KMS-11 (cell line): ENCODE results near the gene ZNF367.

Experiments
- H2AFZ ChIP-seq: fragments of 200-600 bp; sonication (generic); 2 replicates; pipeline ENCODE4 v1.6.1; 2016; ENCODE audit warnings: antibody characterized with exemption, mixed run types, low read depth
- H3K27ac ChIP-seq: fragments of 200-600 bp; sonication (generic); 2 replicates; pipeline ENCODE4 v1.6.1; 2016; ENCODE audit warnings: mild to moderate bottlenecking, mixed run types
- H3K27me3 ChIP-seq: fragments of 200-600 bp; sonication (generic); 2 replicates; pipeline ENCODE4 v1.6.1; 2017; ENCODE audit warnings: mild to moderate bottlenecking, low read depth, mixed run types, moderate library complexity; ENCODE audit not compliant: insufficient read depth
- H3K36me3 ChIP-seq: fragments of 200-600 bp; sonication (generic); 2 replicates; pipeline ENCODE4 v1.6.1; 2017; ENCODE audit warnings: mild to moderate bottlenecking, mixed run types; ENCODE audit not compliant: insufficient read depth
- H3K4me1 ChIP-seq: fragments of 200-600 bp; sonication (generic); 2 replicates; pipeline ENCODE4 v1.6.1; 2016; ENCODE audit warnings: mild to moderate bottlenecking, low read depth, mixed run types; ENCODE audit not compliant: poor library complexity, severe bottlenecking
- H3K4me2 ChIP-seq: fragments of 200-600 bp; sonication (generic); 2 replicates; pipeline ENCODE4 v1.7.0; 2016; ENCODE audit warnings: mild to moderate bottlenecking, mixed run types
- H3K4me3 ChIP-seq: fragments of 200-600 bp; sonication (generic); IDR thresholded peaks from 2 replicates; pipeline ENCODE4 v1.6.1; 2017; ENCODE audit warnings: low read depth, low read length, mixed read lengths; ENCODE audit not compliant: insufficient read depth
- H3K79me2 ChIP-seq: fragments of 200-600 bp; sonication (generic); 2 replicates; pipeline ENCODE4 v1.6.1; 2016; ENCODE audit warnings: low read depth, mixed run types; ENCODE audit not compliant: insufficient read depth
- H3K9ac ChIP-seq: fragments of 200-600 bp; sonication (generic); 2 replicates; pipeline ENCODE4 v1.6.1; 2016; ENCODE audit warnings: mild to moderate bottlenecking, mixed run types
- H4K20me1 ChIP-seq: fragments of 200-600 bp; sonication (generic); 2 replicates; pipeline ENCODE4 v1.6.1; 2016; ENCODE audit warnings: mild to moderate bottlenecking, mixed run types; ENCODE audit not compliant: insufficient read depth
- CTCF ChIP-seq: fragments of 200-600 bp; sonication (generic); conservative IDR thresholded peaks from 2 replicates; pipeline ENCODE4 v1.6.1; 2017; ENCODE audit warnings: low read depth, mild to moderate bottlenecking, antibody characterized with exemption, low read length, moderate library complexity, mixed read lengths

Gene ZNF367

GRCh38 chr9:96429732-96430131, 11.6 kb upstream of the ZNF367 start:
- Histone ChIP-seq H3K79me2 (no peaks in the 10 kb centered on the region), H3K9ac (no peak overlapping the region), H3K4me1 (no peaks in the 10 kb centered on the region), H3K4me3 (no peak overlapping the region), H3K4me2 (no peak overlapping the region), H3K27ac (no peak overlapping the region), H2AFZ (no peak overlapping the region), H3K36me3 (no peaks in the 10 kb centered on the region), H3K27me3 (no peaks in the 10 kb centered on the region), H4K20me1 (no peaks in the 10 kb centered on the region)
- TF ChIP-seq CTCF, result no peak

- H3K27ac ChIP-seq, result no peak overlapping the region
- no peaks in the 10 kb centered on the region for H3K27me3 ChIP-seq
- no peak overlapping the region for H3K4me2 ChIP-seq
- no peak overlapping the region for H3K4me3 ChIP-seq
- H2AFZ ChIP-seq, result no peak overlapping the region
- H3K36me3 ChIP-seq, result no peaks in the 10 kb centered on the region
- H4K20me1 ChIP-seq, result no peaks in the 10 kb centered on the region
- H3K9ac ChIP-seq, result no peak overlapping the region
- peaks cover 9% of the 10 kb centered on the region for H3K4me1 ChIP-seq
- no peak for TF ChIP-seq CTCF
- H3K79me2 ChIP-seq, result no peaks in the 10 kb centered on the region
Measured at GRCh38 chr9:96425500-96426169, 7.5 kb upstream of the ZNF367 start.

GRCh38 chr9:96423985-96424336, 5.8 kb upstream of the ZNF367 start:
- H3K9ac ChIP-seq, result no peak overlapping the region
- H3K36me3 ChIP-seq, result no peaks in the 10 kb centered on the region
- no peak overlapping the region for H2AFZ ChIP-seq
- no peak for TF ChIP-seq CTCF
- H3K27me3 ChIP-seq, result no peaks in the 10 kb centered on the region
- no peak overlapping the region for H3K4me3 ChIP-seq
- no peak overlapping the region for H3K27ac ChIP-seq
- peaks cover 20% of the 10 kb centered on the region for H3K4me1 ChIP-seq
- H3K4me2 ChIP-seq, result no peak overlapping the region
- no peaks in the 10 kb centered on the region for H3K79me2 ChIP-seq
- no peaks in the 10 kb centered on the region for H4K20me1 ChIP-seq

- H3K27me3 ChIP-seq, result no peaks in the 10 kb centered on the region
- H3K9ac ChIP-seq, result no peak overlapping the region
- no peak for TF ChIP-seq CTCF
- H4K20me1 ChIP-seq, result no peaks in the 10 kb centered on the region
- no peaks in the 10 kb centered on the region for H3K36me3 ChIP-seq
- peaks cover 20% of the 10 kb centered on the region for H3K4me1 ChIP-seq
- H2AFZ ChIP-seq, result no peak overlapping the region
- no peak overlapping the region for H3K4me2 ChIP-seq
- no peak overlapping the region for H3K4me3 ChIP-seq
- H3K79me2 ChIP-seq, result no peaks in the 10 kb centered on the region
- no peak overlapping the region for H3K27ac ChIP-seq
Measured at GRCh38 chr9:96423322-96423984, 5.3 kb upstream of the ZNF367 start.
